Stimulated activated CD4-positive, alpha-beta T cell treated with anti-CD3 and anti-CD28 coated beads, TNF-alpha, amount 100 ng/mL, for 1 hour (primary cell): ENCODE results near the gene CADM2.

ENCODE experiments used
- DNase-seq, 3 donors: peaks; one replicate each; pipeline ENCODE4 v3.0.0-alpha.2; 2020; ENCODE audit warnings: low read depth in 3 of 3, low spot score in 1 of 3

Gene CADM2

GRCh38 chr3:86104154-86104553, 1145.4 kb downstream of the CADM2 start:
- no peak for DNase-seq

- DNase-seq, result no peak
Observed at GRCh38 chr3:86109434-86109833, 1150.6 kb downstream of the CADM2 start.
